HG03039 (cell line): Measurements from ENCODE around the gene TYRO3.

ENCODE experiments used
- ATAC-seq: cut with Tn5 transposase; IDR thresholded peaks from one replicate; pipeline ENCODE4 v1.9.1; 2021; ENCODE audit warnings: mild to moderate bottlenecking, moderate library complexity; ENCODE audit not compliant: unreplicated experiment

The TYRO3 gene

DNA sequence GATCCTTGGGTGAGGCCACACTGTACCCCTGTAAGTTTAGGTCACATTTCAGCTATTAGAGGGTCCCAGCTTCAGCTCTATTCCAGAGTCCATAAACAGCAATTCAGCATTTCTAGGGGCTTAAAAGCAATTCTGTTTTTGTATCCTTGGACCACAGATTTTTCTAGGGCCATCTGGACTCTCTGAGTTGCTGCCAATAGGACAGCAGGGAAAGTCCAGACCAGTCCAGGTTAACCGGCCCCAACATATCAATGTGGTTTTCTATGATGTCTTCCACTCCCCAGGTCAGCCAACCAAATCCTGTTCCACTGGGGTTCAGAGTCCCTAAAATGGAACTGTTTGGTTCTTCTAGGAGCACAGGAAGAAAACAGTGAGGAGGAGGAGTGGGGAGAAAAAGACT is 40.0 kb downstream of the TYRO3 start:
- no peak for ATAC-seq

DNA sequence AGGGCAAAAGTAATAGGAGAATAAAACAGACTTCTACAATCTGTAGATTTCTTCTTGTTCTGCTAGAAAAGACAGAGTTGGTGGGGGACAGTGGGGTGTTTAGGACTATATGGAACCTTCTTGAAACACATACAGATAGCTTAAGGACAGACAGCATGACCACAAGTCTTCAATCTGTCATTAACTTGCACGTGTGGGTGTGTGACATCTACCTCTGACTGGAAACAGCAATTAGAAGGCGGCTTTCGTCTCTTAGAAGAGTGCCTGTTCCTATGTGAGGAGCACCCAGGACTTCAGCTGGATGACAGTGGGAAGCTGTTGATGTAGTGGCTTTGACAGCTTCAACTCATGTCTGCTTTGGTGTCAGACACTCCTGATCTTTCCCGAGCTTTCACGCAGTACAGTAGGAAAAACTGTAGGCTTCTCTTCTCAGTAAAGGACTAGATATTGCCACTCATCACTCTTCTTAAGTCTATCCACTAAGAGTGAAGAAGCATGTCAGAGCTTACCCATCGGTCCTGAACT is 44.5 kb downstream of the TYRO3 start:
- ATAC-seq = no peak

DNA sequence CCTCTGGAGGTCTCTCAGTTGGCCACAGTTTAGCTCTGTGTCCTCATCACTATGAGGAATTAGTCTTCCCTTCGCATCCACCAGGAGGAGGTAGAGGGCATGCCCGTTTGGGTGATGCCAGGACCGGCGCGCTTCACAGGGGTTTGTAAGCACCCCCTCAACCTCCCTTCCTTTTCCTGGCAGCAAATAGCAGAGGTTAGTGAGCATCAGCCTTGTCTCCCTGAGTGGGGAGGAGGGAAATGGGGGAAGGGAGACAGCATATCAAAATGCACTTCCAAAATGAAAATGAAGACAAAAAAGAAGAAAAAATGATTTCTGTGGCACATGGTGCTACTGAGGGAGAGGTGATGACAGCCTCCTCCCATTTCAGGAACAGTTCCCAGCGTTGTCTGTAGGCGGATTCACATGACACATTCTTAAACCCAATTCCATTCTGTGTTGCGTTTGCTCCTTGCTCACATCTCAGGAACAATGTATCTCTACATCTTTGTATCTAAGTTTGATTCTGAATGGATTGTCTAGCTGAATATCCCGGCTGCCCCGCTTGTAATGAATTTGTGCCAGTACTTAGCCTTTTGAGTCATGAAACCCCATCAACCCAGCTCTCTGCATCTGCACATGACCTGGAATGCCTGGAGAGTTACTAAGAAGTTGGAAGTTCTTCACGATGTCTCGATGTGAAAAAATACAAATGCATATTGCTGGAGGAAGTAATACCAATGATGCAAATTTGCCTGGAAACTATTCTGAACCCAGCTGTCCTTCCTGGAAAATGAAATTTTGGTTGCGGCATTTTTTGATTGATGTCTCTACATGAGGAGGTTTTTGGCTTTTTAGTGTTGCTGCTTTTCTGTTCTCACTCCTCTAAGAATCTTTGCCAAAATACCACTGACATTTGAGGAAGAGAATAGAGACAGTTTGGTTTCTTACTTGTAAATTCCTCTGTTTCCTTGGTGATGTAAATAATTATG is 45.2 kb downstream of the TYRO3 start:
- ATAC-seq = no peak

DNA sequence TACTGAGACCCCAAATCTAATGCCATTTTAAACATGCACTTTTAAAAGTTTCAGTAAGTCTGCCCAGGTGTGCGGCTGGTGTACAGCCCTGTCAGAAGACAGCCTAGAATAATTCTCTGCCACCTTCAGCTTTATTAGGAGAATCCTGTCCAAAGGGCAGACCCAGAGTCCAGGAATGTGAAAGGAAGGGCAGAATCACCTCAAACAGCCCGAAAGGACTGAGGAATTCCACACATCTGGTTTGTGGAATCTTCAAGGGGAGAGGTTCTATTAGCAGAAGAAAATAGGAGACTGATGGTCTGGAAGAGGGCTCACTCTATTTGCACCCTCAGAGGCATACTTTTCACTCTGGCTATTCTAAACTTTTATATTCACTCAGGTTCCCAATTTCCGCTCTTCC is 46.6 kb downstream of the TYRO3 start:
- ATAC-seq = no peak

DNA sequence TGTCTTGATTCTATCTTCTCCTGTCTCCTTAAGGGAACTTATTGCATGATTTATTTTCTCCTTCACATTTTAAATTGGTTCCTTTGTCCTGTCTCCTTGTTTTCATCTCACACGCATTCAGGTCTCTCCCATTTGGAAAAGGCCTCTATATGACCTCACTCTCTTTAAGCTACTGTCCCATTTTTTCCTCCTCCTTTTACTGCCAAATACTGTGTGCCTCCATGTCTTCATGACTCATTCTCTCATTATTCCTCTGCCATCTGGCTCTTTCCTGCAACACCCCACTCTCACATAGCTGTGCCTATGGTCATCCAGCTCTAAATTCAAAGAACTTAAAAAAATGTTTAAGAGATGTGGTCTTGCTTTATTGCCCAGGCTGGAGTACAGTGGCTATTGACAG is 48.0 kb downstream of the TYRO3 start:
- no peak for ATAC-seq

DNA sequence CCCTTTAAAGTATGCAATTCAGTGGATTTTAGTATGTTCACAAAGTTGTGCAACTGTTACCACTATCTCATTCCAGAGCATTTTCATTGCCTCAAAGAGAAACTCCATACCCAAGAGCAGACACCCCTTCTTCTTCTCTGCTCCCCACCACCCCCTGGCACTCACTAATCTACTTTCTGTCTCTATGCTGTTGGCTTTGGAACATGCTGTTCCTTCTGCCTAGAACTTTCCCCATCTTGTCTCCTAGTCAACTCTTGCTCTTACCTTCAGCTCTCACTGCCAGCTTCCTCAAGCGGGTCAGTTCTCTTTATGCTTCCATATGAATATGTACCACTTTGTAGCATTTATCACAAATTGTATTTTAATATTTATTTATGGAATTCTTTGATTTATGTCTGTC is 50.1 kb downstream of the TYRO3 start:
- no peak for ATAC-seq

DNA sequence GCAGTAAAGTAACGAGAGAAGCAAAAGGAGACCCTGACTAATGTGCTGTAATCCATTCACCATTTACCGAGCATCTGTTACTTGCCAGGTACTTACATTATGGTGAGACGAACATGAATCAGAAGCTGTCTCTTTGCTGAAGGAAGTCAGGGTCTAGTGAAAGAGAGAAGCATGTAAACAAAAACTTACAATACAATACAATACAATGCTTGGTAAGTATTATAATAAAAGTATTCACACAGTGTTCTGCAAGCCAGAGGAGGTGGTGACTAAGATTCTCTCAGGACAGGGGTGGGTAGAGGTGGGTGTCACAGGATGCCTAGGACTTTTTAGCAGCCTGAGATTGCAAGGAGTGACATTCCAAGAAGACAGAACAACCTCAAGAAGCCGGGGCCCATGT is 51.0 kb downstream of the TYRO3 start:
- ATAC-seq = no peak

DNA sequence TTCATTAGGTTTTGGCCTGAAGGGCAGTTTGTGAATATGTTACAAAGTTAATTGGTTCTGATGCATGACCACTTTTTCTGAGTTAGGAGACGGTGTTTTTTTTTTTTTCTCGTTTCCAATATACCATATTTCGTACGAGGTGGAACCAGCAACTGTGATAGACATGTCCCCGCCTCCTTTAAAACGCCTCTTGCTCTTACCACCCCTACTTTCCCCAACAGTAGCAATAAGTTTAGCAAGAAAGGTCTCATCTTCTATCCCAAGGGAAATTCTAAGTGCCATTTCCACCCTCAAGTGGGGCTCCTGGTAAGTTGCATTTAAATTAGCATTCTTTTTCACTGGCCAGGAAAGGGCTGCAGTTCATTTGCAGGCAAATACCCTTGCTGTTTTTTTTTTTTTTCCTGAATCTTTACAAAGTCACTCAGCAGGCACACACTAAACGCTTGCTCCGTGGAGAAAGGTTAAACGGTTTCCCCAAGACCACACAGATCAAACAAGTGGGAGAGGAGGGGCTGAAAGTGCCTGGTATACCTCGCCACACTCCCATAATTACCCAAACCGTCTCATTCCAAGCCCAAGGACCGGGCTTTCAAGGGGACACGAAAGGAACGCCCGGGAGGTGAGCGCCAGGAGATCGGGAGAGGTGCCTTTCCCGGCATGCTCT is 61.7 kb downstream of the TYRO3 start:
- no peak for ATAC-seq

DNA sequence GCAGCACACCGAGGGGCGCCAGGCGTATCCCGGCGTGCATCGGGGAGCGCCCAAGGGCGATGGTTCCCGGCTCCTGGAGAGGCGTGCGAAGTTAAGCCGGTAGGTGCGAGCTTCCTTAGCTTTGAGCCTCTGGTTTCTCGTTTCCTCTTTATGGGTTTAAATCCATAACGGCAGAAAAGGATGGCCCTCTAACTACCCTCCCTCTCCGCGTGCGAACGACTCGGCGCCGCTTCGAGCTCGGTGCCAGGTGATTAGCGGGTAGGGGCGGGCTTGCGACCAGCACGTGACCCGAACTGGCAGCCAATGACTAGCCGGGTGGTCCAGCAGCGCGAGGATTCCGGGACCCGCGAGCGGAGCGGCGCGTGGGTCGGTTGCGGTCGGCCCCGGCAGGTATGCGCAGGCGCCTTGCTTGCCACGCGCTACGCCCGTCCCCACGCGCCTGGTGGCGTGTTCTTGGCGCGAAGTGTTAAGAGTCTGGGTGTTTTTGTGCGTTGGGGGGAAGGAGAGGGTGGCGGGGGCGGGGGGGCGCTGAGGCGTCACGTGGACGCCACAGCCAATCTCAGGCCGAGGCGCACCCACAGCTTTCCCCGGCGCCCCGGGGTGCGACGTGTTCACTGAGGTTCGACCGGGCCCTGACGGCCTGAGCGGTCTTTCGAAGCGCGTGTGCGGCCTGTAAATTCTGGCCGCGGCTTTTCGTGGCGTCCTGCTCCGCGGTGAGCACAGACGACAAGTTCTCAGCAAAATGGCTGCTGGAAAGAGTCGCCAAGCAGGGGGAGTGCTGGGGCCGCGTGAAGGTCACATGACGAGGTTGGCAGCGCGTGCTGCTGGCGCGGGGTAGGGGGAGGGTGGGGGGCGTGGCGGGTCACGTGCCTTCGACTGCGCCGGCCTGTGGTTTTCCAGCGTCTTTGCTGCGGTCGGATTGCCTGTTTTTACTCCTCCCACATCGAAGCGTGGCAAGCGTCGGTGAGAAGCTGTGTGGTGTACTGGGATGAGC is 62.5 kb downstream of the TYRO3 start:
- no peak for ATAC-seq

DNA sequence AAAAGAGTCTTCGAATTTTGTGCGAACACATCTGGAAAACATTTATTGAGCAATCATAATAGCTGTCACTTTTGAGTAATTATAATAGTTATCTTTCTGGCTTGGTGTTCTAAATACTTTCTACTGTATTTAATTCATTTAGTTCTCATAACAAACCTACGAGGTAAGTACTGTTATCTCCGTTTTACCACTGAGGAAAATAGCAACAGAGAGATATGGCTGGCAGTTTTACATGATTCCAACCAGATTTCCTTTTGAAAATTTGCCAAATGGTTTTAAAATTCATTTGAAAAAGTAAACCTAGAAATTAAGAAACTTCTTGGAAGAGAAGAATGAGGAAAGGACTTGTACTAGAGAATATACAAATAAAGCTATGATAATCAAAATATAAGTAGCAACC is 63.9 kb downstream of the TYRO3 start:
- ATAC-seq = no peak

DNA sequence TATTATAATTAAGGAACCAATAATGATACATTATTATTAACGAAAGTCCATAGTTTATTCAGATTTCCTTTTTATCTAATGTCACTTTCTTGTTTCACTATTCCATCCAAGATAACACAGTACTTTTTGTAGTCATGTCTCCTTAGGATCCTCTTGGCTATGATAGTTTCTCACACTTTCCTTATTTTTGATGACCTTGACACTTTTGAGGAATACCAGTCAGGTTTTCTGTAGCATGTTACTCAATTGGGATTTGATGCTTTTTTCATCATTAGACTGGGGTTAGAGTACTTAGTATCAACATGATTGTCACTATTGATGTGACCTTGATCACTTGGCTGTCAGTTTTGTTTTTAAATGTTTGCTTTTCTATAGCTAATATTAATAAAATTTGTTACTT is 68.2 kb downstream of the TYRO3 start:
- no peak for ATAC-seq

DNA sequence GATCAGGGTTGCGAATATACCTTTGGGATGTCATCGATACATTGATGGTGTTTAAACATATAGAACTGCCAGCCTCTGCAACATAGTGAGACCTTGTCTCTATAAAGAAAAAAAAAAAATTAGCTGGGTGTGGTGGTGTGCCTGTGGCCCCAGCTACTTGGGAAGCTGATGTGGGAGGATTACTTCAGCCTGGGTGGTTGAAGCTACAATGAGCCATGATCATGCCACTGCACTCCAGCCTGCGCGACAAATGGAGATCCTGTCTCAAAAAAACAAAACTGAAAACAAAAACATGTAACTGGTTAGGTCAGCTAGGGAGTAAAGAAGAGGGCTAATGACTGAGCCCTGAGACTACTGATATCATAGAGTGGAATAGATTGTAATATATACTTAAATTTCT is 70.5 kb downstream of the TYRO3 start:
- no peak for ATAC-seq

DNA sequence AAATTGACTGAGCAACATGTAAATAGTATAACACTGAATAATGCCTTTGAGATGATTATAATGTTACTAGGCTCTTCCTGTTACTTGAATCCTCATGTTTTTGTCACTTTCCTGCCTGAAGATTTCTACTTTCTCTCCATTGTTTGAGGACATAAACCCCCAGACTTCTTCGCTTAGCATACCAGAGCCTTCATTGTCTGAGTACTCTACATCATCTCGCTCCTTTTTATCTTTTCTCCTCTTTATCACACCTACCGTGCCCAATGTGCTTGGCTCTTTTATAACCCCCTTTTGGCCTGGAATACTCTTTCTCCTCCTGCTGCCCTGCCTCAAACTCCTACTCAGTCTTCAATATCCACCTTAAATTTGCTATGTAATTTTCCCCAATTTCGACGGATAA is 70.9 kb downstream of the TYRO3 start:
- ATAC-seq = no peak

DNA sequence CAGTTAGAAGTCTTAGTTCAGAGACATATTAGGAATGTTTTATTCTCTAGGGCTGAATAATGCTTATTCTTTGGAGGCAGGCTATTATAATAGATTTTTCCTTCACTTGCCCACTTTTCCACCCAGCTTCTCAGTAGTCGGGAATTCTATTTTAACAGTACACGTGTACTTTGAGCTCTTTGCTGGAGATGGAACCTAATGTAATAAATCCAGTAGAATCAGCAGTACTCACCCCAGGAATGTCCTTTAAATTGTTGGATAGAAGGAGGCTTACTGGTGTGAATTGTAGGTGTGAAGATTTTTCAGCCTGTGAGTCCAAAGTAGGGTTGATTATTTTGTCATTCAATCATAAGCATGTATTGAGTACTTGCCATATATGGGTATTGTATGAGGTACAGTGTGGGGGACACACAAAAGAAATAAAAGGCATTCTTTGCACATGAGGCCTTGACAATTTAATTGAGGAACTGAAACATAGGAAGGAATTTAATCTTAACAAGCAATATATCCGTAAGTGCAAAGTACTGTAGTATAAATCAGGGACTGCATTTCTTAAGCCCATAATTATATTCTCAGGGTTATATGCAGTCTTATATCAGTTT is 71.7 kb downstream of the TYRO3 start:
- no peak for ATAC-seq

DNA sequence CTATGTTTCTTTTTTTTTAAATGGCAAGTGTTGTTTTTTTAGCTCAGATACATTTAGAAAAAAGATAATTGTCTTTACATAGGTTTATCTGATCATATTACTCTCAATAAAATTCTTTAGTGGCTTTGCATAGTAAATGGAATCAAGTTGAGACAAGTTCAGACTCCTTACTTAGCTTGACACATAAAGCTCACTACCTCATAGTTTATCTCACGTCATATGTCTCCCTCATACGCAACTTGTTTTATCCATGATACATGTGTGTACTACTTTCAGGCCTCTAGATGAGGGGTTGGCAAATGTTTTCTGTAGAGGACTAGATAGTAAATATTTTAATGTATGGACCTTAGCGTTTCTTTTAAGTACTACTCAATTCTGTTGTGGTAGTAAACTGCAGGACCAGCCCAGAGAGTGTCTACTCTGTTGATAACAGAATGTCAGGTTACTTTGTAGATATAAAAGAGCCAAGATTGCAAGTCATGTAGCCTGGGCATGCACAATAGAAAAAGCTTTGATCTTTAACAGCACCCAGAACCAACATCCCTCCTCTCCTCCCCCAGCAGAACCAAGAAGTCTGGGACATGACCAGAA is 73.0 kb downstream of the TYRO3 start:
- no peak for ATAC-seq
